ENCODE data around the gene USP1.

USP1 gene

GRCh38 chr1:62484824-62485468 lies 48.1 kb downstream of the USP1 start:
- DNase-seq (ENCODE audit: low spot score), result no peak

- no peak for DNase-seq (ENCODE audit: low spot score)
Observed at GRCh38 chr1:62487956-62488355, 51.1 kb downstream of the USP1 start.

- no peak for DNase-seq (ENCODE audit: low spot score)
Observed at GRCh38 chr1:62492521-62492920, 55.7 kb downstream of the USP1 start.

GRCh38 chr1:62493656-62494055 lies 56.8 kb downstream of the USP1 start:
- no peak for DNase-seq (ENCODE audit: low spot score)

GRCh38 chr1:62494137-62494536 lies 57.3 kb downstream of the USP1 start:
- no peak for DNase-seq (ENCODE audit: low spot score)

GRCh38 chr1:62500210-62500609 lies 63.4 kb downstream of the USP1 start:
- DNase-seq (ENCODE audit: low spot score), result no peak

Measured in cerebellar cortex (tissue), 1 donor.